ENCODE results near the gene IBA57. TPM values are rescaled to one million over a fixed set of nuclear protein-coding genes. Genes with fewer than 3 reads are reported as not detected.

IBA57 gene
- total and polyA plus RNA-seq, 2 of the 8 experiments (the other 6 are each of a cell fraction or from before 2014, with no cell fraction given), result 2.6 to 5.9 TPM

DNA sequence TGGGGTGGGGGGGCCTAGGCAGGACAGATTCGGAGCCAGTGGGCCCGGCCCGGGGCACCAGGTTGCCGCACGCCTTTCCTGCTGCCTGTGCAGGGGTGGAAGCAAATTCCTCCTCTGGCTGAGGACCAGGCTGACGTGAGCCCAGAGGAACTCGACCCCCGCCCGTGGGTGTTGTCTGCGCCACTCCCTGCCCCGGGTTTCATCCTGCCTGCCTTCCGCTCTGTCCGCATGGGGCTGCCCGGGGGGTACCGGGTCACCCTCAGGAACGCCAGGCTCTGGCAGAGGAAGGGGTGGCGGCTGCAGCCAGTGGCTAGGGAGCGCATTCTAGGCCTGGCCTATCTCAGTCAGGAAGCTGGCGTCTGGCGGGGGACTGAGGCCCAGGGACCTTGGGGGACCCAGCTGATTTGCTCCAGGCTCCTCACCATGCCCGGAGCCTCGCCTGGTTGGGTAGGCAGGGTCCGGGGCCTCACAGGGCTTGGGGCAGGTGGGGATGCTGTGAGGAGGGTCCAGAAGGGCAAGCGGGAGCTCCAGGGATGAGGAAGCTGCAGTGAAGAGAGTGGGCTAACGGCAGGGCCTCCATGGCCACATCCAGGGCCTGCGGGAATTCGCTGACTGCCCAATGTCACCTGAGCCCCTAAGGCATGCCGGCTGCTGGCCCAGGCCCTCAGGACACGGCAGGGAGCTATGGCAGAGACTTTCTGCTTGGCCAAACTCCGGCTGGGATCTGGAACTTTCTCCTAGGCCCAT lies 2.4 kb upstream of the IBA57 start:
- H3K4ac ChIP-seq (replicated peaks; ENCODE audit: insufficient read length, low read depth, low read length), result no peak overlapping the region
- no peak overlapping the region for H3K23ac ChIP-seq (ENCODE audit: insufficient read length)
- no peak for DNase-seq (ENCODE audit: low read depth in 1 of 2, low spot score in 2 of 2)
- peaks cover 0 to 12% (median 8%) of the 10 kb centered on the region in 4 experiments; a peak in 6 of 7 replicates for H3K4me1 ChIP-seq (replicated peaks in 1 of 4; ENCODE audit: control insufficient read depth in 3 of 4, insufficient read depth in 4 of 4, low read length in 3 of 4)
- no peaks in the 10 kb centered on the region for H3K9me3 ChIP-seq (ENCODE audit: insufficient read depth in 2 of 2, low read depth in 1 of 2, low read length in 1 of 2)
- no peak overlapping the region for H4K5ac ChIP-seq (ENCODE audit: insufficient read length, low read depth, low read length)
- H4K20me1 ChIP-seq (replicated peaks in 1 of 2; ENCODE audit: control insufficient read depth in 1 of 2, insufficient read depth in 2 of 2, low read length in 2 of 2), result peaks cover 0 to 2% of the 10 kb centered on the region in 2 experiments
- H3K14ac ChIP-seq (ENCODE audit: insufficient read length), result no peak overlapping the region
- no peak overlapping the region for H2AK5ac ChIP-seq (ENCODE audit: low read depth, low read length)
- H3K27me3 ChIP-seq (replicated peaks in 1 of 4; ENCODE audit: control insufficient read depth in 3 of 4, extremely low read depth in 1 of 4, insufficient read depth in 3 of 4, low read length in 3 of 4), result peaks cover 0 to 3% (median 0%) of the 10 kb centered on the region in 4 experiments; a peak in 4 of 7 replicates
- TF ChIP-seq POLR2A (IDR thresholded peaks at IDR 0.05; ENCODE audit: control extremely low read depth in 1 of 2, low read depth in 2 of 2, low read length in 2 of 2) (no peak), SIN3A (conservative IDR thresholded peaks at IDR 0.05 in 1 of 2, IDR thresholded peaks at IDR 0.05 in 1 of 2; ENCODE audit: low read depth in 1 of 2, low read length in 2 of 2) (no peak), TBP (IDR thresholded peaks at IDR 0.05; ENCODE audit: low read depth, low read length) (no peak), KDM4A (IDR thresholded peaks at IDR 0.05; ENCODE audit: low read depth, low read length, severe bottlenecking) (no peak), TAF7 (optimal IDR thresholded peaks at IDR 0.05; ENCODE audit: borderline replicate concordance, low read depth, low read length) (no peak), MAFK (IDR thresholded peaks at IDR 0.05; ENCODE audit: low read depth, low read length) (no peak)
- peaks cover 0 to 11% of the 10 kb centered on the region in 2 experiments; a peak in 2 of 4 replicates for H3K79me2 ChIP-seq (ENCODE audit: control insufficient read depth in 1 of 2, insufficient read depth in 2 of 2, low read length in 2 of 2)
- no peak overlapping the region for H2BK120ac ChIP-seq (replicated peaks; ENCODE audit: low read depth, low read length)
- H3K27ac ChIP-seq (ENCODE audit: low read depth, low read length), result no peak overlapping the region
- 85% methylated on average over 29 of the region's 30 CpGs; no CpG with 5 or more reads in 1 of the 2 experiments for WGBS, 2 experiments (ENCODE audit: extremely low coverage in 1 of 2, insufficient coverage in 1 of 2, insufficient read length in 1 of 2, insufficient replicate concordance in 2 of 2, low coverage in 1 of 2, low lambda C conversion rate in 2 of 2, missing lambda C conversion rate in 1 of 2)
- H2AFZ ChIP-seq (ENCODE audit: low read length), result no peak overlapping the region
- peaks cover 2% of the 10 kb centered on the region; the same call in 1 of the 2 replicates for H3K79me1 ChIP-seq (ENCODE audit: low read depth, low read length)
- H4K8ac ChIP-seq (ENCODE audit: extremely low read depth, insufficient read depth, low read length), result peak overlapping the region; percentile 74; the same call in 1 of the 2 replicates
- ChIA-PET CTCF (ENCODE audit: partially characterized antibody) (interaction anchor here (0.9 to 6.2 kb wide), 6 partner anchors 10 to 157 kb away, joined by 3 to 40 read pairs (median 4); no protein-coding TSS in a partner anchor), POLR2A (ENCODE audit: partially characterized antibody) (interaction anchor here (0.7 to 6.5 kb wide), 5 partner anchors 10 to 242 kb away, joined by 3 to 44 read pairs (median 4); partner anchors contain the start of gene GUK1)
- no peak overlapping the region for H2BK20ac ChIP-seq (ENCODE audit: low read length)
- peaks cover 6% of the 10 kb centered on the region; the same call in 1 of the 2 replicates for H3K23me2 ChIP-seq (ENCODE audit: low read depth, low read length)
- H3K4me2 ChIP-seq (ENCODE audit: insufficient read depth in 1 of 2, low read depth in 2 of 2, low read length in 2 of 2), result no peak overlapping the region
- H3K9ac ChIP-seq (replicated peaks in 1 of 4; ENCODE audit: extremely low read depth in 1 of 4, low read depth in 3 of 4, low read length in 3 of 4), result no peak overlapping the region
- H2BK12ac ChIP-seq (ENCODE audit: low read depth, low read length), result no peak overlapping the region
- no peak for FAIRE-seq
- H3K18ac ChIP-seq (ENCODE audit: extremely low read depth, low read length), result peak overlapping the region; percentile 78
- H3K36me3 ChIP-seq (ENCODE audit: control insufficient read depth in 2 of 4, insufficient read depth in 4 of 4, low read length in 3 of 4), result no peaks in the 10 kb centered on the region
- 0 out of 2 replicates have a peak overlapping the region, but pooled peaks have one; percentile 16 for H2BK5ac ChIP-seq (ENCODE audit: low read depth, low read length)
- H3K56ac ChIP-seq (replicated peaks; ENCODE audit: insufficient read length, low read depth, low read length), result no peak overlapping the region
- peak overlapping the region; percentile 65 for H4K91ac ChIP-seq (replicated peaks; ENCODE audit: insufficient read length, low read length)
- H2BK15ac ChIP-seq (ENCODE audit: low read length), result no peak overlapping the region
- H3K4me3 ChIP-seq (ENCODE audit: extremely low read depth in 1 of 4, insufficient read depth in 2 of 4, low read depth in 3 of 4, low read length in 4 of 4), result no peak overlapping the region
